Activated naive CD4-positive, alpha-beta T cell treated with anti-CD3 and anti-CD28 coated beads for 36 hours (primary cell): ENCODE results near the gene LDLRAD4. TPM values are rescaled to one million over a fixed set of nuclear protein-coding genes. Genes with fewer than 3 reads are reported as not detected.

Experiments
- CTCF ChIA-PET: fragments of 350-600 bp; sonication (Branson Sonifier 250); formaldehyde crosslinking; loops from one replicate; lab custom pipeline; 2021; ENCODE audit warnings: antibody characterized with exemption; lab: Charles Lee
- DNase-seq: peaks from one replicate; pipeline ENCODE4 v3.0.0-alpha.2; 2020
- H3K27ac Mint-ChIP-seq: one replicate; pipeline ENCODE4 v1.8.0; 2021; ENCODE audit warnings: mild to moderate bottlenecking, mixed read lengths
- H3K27me3 Mint-ChIP-seq: one replicate; pipeline ENCODE4 v1.8.0; 2021; ENCODE audit warnings: low read depth, mixed read lengths
- H3K36me3 Mint-ChIP-seq: one replicate; pipeline ENCODE4 v1.8.0; 2021; ENCODE audit warnings: low read depth, mixed read lengths
- H3K4me1 Mint-ChIP-seq: one replicate; pipeline ENCODE4 v1.8.0; 2021; ENCODE audit warnings: low read depth, mixed read lengths
- H3K4me3 Mint-ChIP-seq: one replicate; pipeline ENCODE4 v1.8.0; 2021; ENCODE audit warnings: mild to moderate bottlenecking, moderate library complexity, mixed read lengths
- H3K9me3 Mint-ChIP-seq: one replicate; pipeline ENCODE4 v1.8.0; 2021; ENCODE audit warnings: mixed read lengths
- intact Hi-C: fragments of 100-400 bp; cut with micrococcal nuclease; formaldehyde crosslinking; loops from one replicate; pipeline ENCODE4 v1.15.1; 2023
- total RNA-seq, 2 experiments: library from RNA; stranded (reverse); gene quantifications; one replicate each; pipeline ENCODE4 v1.2.3, GENCODE V29; 2021

Gene LDLRAD4
- total RNA-seq, 2 experiments from 2014 or later: 19.4 to 21.3 TPM

- Mint-ChIP-seq H3K9me3 (no peaks in the 10 kb centered on the region), H3K4me3 (no peak overlapping the region), H3K27me3 (no peaks in the 10 kb centered on the region), H3K36me3 (no peaks in the 10 kb centered on the region), H3K27ac (no peak overlapping the region), H3K4me1 (no peaks in the 10 kb centered on the region)
- CTCF ChIA-PET: interaction anchor here (2.0 kb wide), 1 partner anchor 17 kb away, joined by 8 read pairs; no protein-coding TSS in a partner anchor
- DNase-seq: no peak
- intact Hi-C loops: no loop called here
Measured at GRCh38 chr18:13232971-13233786, 14.6 kb downstream of the LDLRAD4 start.

- Mint-ChIP-seq H3K36me3 (no peaks in the 10 kb centered on the region), H3K4me3 (no peak overlapping the region), H3K4me1 (no peaks in the 10 kb centered on the region), H3K27ac (no peak overlapping the region), H3K27me3 (no peaks in the 10 kb centered on the region), H3K9me3 (no peaks in the 10 kb centered on the region)
- CTCF ChIA-PET: no interaction called here
- intact Hi-C loops: no loop called here
- no peak for DNase-seq
Measured at GRCh38 chr18:13233787-13234783, 15.5 kb downstream of the LDLRAD4 start.

GRCh38 chr18:13235421-13235831, 16.9 kb downstream of the LDLRAD4 start:
- intact Hi-C loops: no loop called here
- Mint-ChIP-seq H3K4me1 (no peaks in the 10 kb centered on the region), H3K4me3 (no peak overlapping the region), H3K27ac (no peak overlapping the region), H3K36me3 (no peaks in the 10 kb centered on the region), H3K9me3 (no peaks in the 10 kb centered on the region), H3K27me3 (no peaks in the 10 kb centered on the region)
- CTCF ChIA-PET: no interaction called here
- no peak for DNase-seq

- Mint-ChIP-seq H3K4me1 (no peaks in the 10 kb centered on the region), H3K9me3 (no peaks in the 10 kb centered on the region), H3K27me3 (no peaks in the 10 kb centered on the region), H3K36me3 (no peaks in the 10 kb centered on the region), H3K27ac (no peak overlapping the region), H3K4me3 (no peak overlapping the region)
- intact Hi-C loops: no loop called here
- CTCF ChIA-PET: no interaction called here
- DNase-seq: no peak
Measured at GRCh38 chr18:13235981-13236380, 17.4 kb downstream of the LDLRAD4 start.

GRCh38 chr18:13236411-13236810, 17.9 kb downstream of the LDLRAD4 start:
- CTCF ChIA-PET: no interaction called here
- H3K36me3 Mint-ChIP-seq: no peaks in the 10 kb centered on the region
- no peak for DNase-seq

GRCh38 chr18:13237073-13237472, 18.5 kb downstream of the LDLRAD4 start:
- Mint-ChIP-seq H3K36me3 (no peaks in the 10 kb centered on the region), H3K4me1 (no peaks in the 10 kb centered on the region), H3K9me3 (no peaks in the 10 kb centered on the region), H3K4me3 (no peak overlapping the region), H3K27ac (no peak overlapping the region), H3K27me3 (no peaks in the 10 kb centered on the region)
- no peak for DNase-seq
- CTCF ChIA-PET: no interaction called here
- intact Hi-C loops: no loop called here

More at GRCh38 chr18:13236411-13236810, 17.9 kb downstream of the LDLRAD4 start:
- Mint-ChIP-seq H3K4me3 (no peak overlapping the region), H3K27me3 (no peaks in the 10 kb centered on the region), H3K4me1 (no peaks in the 10 kb centered on the region), H3K27ac (no peak overlapping the region), H3K9me3 (no peaks in the 10 kb centered on the region)
- intact Hi-C loops: no loop called here

GRCh38 chr18:13237641-13238040, 19.1 kb downstream of the LDLRAD4 start:
- Mint-ChIP-seq H3K4me1 (no peaks in the 10 kb centered on the region), H3K4me3 (no peak overlapping the region), H3K27me3 (no peaks in the 10 kb centered on the region), H3K36me3 (no peaks in the 10 kb centered on the region), H3K27ac (no peak overlapping the region), H3K9me3 (no peaks in the 10 kb centered on the region)
- CTCF ChIA-PET: no interaction called here
- DNase-seq: no peak
- intact Hi-C loops: no loop called here

GRCh38 chr18:13239171-13239956, 20.8 kb downstream of the LDLRAD4 start:
- Mint-ChIP-seq H3K4me3 (no peak overlapping the region), H3K27ac (no peak overlapping the region), H3K36me3 (no peaks in the 10 kb centered on the region), H3K4me1 (no peaks in the 10 kb centered on the region), H3K27me3 (no peaks in the 10 kb centered on the region), H3K9me3 (no peaks in the 10 kb centered on the region)
- DNase-seq: no peak
- CTCF ChIA-PET: no interaction called here
- intact Hi-C loops: no loop called here

- Mint-ChIP-seq H3K27ac (no peak overlapping the region), H3K27me3 (no peaks in the 10 kb centered on the region), H3K4me3 (no peak overlapping the region), H3K9me3 (no peaks in the 10 kb centered on the region), H3K36me3 (no peaks in the 10 kb centered on the region), H3K4me1 (no peaks in the 10 kb centered on the region)
- intact Hi-C loops: no loop called here
- CTCF ChIA-PET: no interaction called here
- DNase-seq: no peak
Measured at GRCh38 chr18:13240060-13240725, 21.6 kb downstream of the LDLRAD4 start.

- Mint-ChIP-seq H3K36me3 (no peaks in the 10 kb centered on the region), H3K4me1 (no peaks in the 10 kb centered on the region), H3K9me3 (no peaks in the 10 kb centered on the region), H3K27me3 (no peaks in the 10 kb centered on the region), H3K27ac (no peak overlapping the region), H3K4me3 (no peak overlapping the region)
- intact Hi-C loops: no loop called here
- CTCF ChIA-PET: no interaction called here
- DNase-seq: no peak
Measured at GRCh38 chr18:13241083-13241892, 22.7 kb downstream of the LDLRAD4 start.

- intact Hi-C loops: no loop called here
- no peak for DNase-seq
- no peak overlapping the region for H3K4me3 Mint-ChIP-seq
- H3K4me1 Mint-ChIP-seq: no peaks in the 10 kb centered on the region
- H3K36me3 Mint-ChIP-seq: no peaks in the 10 kb centered on the region
- H3K27ac Mint-ChIP-seq: no peak overlapping the region
- CTCF ChIA-PET: no interaction called here
- no peaks in the 10 kb centered on the region for H3K9me3 Mint-ChIP-seq
- no peaks in the 10 kb centered on the region for H3K27me3 Mint-ChIP-seq
Measured at GRCh38 chr18:13241893-13242175, 23.3 kb downstream of the LDLRAD4 start.
